ENCODE results near the gene PDE4B. TPM values are rescaled to one million over a fixed set of nuclear protein-coding genes. Genes with fewer than 3 reads are reported as not detected.
A peak's percentile ranks its signal among the peaks of the same experiment; 100 is the strongest.

Gene PDE4B
- total RNA-seq, 1 donor from 2014 or later = 10.9 TPM

GRCh38 chr1:66243548-66244130, 450.9 kb downstream of the PDE4B start:
- no peak overlapping the region for H3K27ac Mint-ChIP-seq
- peaks cover 2% of the 10 kb centered on the region for H3K36me3 Mint-ChIP-seq (ENCODE audit: low read depth)
- peaks cover 30% of the 10 kb centered on the region for H3K4me1 Mint-ChIP-seq
- no peak overlapping the region for H3K4me3 Mint-ChIP-seq
- H3K9me3 Mint-ChIP-seq = no peaks in the 10 kb centered on the region
- intact Hi-C loops (cut with micrococcal nuclease) = loop anchor here (1.0 to 10.0 kb wide), 9 partner anchors 76 to 1009 kb away; no protein-coding TSS in a partner anchor
- no peaks in the 10 kb centered on the region for H3K27me3 Mint-ChIP-seq
- DNase-seq = peak; percentile 66

- Mint-ChIP-seq H3K9me3 (no peaks in the 10 kb centered on the region), H3K36me3 (ENCODE audit: low read depth) (peaks cover 2% of the 10 kb centered on the region), H3K4me1 (peaks cover 33% of the 10 kb centered on the region), H3K27me3 (no peaks in the 10 kb centered on the region), H3K27ac (no peak overlapping the region), H3K4me3 (no peak overlapping the region)
- intact Hi-C loops (cut with micrococcal nuclease) = loop anchor here (5.0 to 10.0 kb wide), 5 partner anchors 77 to 1010 kb away; no protein-coding TSS in a partner anchor
- DNase-seq = no peak
Measured at GRCh38 chr1:66244429-66244828, 451.7 kb downstream of the PDE4B start.

- no peak for DNase-seq
- no peaks in the 10 kb centered on the region for H3K9me3 Mint-ChIP-seq
- H3K27me3 Mint-ChIP-seq = no peaks in the 10 kb centered on the region
- intact Hi-C loops (cut with micrococcal nuclease) = loop anchor here (2.0 to 10.0 kb wide), 3 partner anchors 125 to 1011 kb away; no protein-coding TSS in a partner anchor
- peaks cover 2% of the 10 kb centered on the region for H3K36me3 Mint-ChIP-seq (ENCODE audit: low read depth)
- H3K4me3 Mint-ChIP-seq = no peak overlapping the region
- H3K27ac Mint-ChIP-seq = no peak overlapping the region
- H3K4me1 Mint-ChIP-seq = peaks cover 33% of the 10 kb centered on the region
Measured at GRCh38 chr1:66245691-66246090, 453.0 kb downstream of the PDE4B start.

DNA sequence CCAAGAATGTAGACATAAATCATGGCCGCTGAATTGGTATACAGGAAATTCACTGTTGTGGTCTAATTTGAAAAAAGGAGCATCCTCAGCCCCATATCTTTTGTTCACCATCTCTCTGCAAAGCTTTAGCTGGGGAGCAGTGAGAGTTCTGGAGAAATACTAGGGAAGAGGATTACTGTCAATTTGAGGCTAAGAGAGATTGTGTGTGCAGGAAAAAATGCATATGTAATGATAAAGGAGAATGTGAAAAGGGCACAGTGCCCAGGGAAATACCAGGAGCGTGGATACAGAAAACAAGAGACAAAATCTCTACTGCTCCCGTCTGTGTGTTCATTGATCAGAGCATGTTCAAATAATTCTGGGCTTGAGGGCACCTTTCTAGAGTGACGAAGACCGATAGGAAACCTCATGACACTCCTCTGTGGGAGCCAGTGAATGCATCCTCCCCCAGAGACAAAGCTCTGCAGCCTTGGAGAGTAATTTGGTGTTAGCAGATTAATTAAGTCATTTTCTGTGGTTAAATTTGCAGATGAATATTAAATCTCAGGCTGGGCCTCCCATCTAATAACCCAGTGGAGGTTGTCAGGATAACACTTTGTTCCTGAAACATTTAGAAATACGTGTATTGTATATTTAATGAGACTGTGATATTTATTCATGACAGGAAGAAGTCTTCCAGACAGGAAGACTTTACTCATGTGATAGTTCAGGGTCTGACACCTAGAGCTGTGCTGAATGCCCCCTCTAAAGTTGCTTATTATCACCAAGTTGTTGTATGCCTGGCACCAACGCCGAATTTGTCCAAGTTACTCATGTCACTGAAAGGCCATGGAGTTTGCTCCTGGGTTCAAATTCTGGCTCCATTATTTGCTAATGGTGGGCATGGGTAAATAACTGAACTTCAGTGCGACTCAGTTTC, 453.9 kb downstream of the PDE4B start:
- Mint-ChIP-seq H3K36me3 (ENCODE audit: low read depth) (peaks cover 2% of the 10 kb centered on the region), H3K4me3 (peak overlapping the region; percentile 64), H3K9me3 (no peaks in the 10 kb centered on the region), H3K27me3 (no peaks in the 10 kb centered on the region), H3K4me1 (peaks cover 37% of the 10 kb centered on the region), H3K27ac (peak overlapping the region; percentile 75)
- DNase-seq = no peak
- intact Hi-C loops (cut with micrococcal nuclease) = loop anchor here (1.0 to 10.0 kb wide), 6 partner anchors 36 to 1012 kb away; no protein-coding TSS in a partner anchor

DNA sequence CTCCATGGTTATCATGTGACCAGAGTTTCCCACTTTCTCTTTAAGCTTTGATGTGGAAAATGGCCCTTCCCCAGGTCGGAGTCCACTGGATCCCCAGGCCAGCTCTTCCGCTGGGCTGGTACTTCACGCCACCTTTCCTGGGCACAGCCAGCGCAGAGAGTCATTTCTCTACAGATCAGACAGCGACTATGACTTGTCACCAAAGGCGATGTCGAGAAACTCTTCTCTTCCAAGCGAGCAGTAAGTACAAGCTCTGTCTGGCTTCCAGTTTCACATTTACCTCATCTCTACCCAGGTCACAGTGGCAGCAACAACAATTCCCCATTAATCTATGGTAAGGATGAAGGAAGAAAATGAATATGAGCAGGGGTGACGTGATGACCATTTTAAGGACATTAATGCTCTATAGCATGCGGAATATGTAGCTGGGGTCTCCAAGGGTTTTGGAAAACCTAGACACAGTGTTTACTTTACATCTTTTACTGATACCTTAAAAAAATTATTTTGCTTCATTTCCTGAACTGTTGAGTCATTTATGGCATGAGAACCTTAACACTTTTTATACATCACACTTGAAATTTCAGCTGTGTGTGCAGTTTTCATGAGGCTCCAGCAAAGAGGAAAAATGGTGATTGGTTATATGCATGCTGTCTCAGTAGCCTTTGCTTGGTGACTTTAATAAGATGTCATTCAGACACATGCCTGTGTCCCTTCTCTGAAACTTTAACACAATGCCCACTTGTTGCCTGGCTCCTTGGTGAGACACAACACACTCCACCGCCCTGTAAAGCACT, 454.9 kb downstream of the PDE4B start:
- H3K4me1 Mint-ChIP-seq = peaks cover 40% of the 10 kb centered on the region
- H3K27me3 Mint-ChIP-seq = no peaks in the 10 kb centered on the region
- H3K36me3 Mint-ChIP-seq (ENCODE audit: low read depth) = peaks cover 2% of the 10 kb centered on the region
- peak overlapping the region; percentile 89 for H3K27ac Mint-ChIP-seq
- peak overlapping the region; percentile 74 for H3K4me3 Mint-ChIP-seq
- intact Hi-C loops (cut with micrococcal nuclease) = loop anchor here (1.0 to 10.0 kb wide), 6 partner anchors 35 to 1013 kb away; no protein-coding TSS in a partner anchor
- DNase-seq = peak; percentile 83
- H3K9me3 Mint-ChIP-seq = no peaks in the 10 kb centered on the region

GRCh38 chr1:66248257-66248656, 455.6 kb downstream of the PDE4B start:
- Mint-ChIP-seq H3K4me1 (peaks cover 43% of the 10 kb centered on the region), H3K36me3 (ENCODE audit: low read depth) (peaks cover 2% of the 10 kb centered on the region), H3K4me3 (peak overlapping the region; percentile 8), H3K9me3 (no peaks in the 10 kb centered on the region), H3K27ac (peak overlapping the region; percentile 89), H3K27me3 (no peaks in the 10 kb centered on the region)
- no peak for DNase-seq
- intact Hi-C loops (cut with micrococcal nuclease) = loop anchor here (10.0 kb wide), 2 partner anchors 853 to 1013 kb away; no protein-coding TSS in a partner anchor

GRCh38 chr1:66248746-66249145, 456.1 kb downstream of the PDE4B start:
- no peaks in the 10 kb centered on the region for H3K9me3 Mint-ChIP-seq
- peak overlapping the region; percentile 8 for H3K4me3 Mint-ChIP-seq
- DNase-seq = no peak
- peaks cover 46% of the 10 kb centered on the region for H3K4me1 Mint-ChIP-seq
- H3K27me3 Mint-ChIP-seq = no peaks in the 10 kb centered on the region
- peaks cover 2% of the 10 kb centered on the region for H3K36me3 Mint-ChIP-seq (ENCODE audit: low read depth)
- H3K27ac Mint-ChIP-seq = peak overlapping the region; percentile 32
- intact Hi-C loops (cut with micrococcal nuclease) = loop anchor here (10.0 kb wide), 2 partner anchors 854 to 1014 kb away; no protein-coding TSS in a partner anchor

- Mint-ChIP-seq H3K4me3 (no peak overlapping the region), H3K4me1 (peaks cover 58% of the 10 kb centered on the region), H3K9me3 (no peaks in the 10 kb centered on the region), H3K36me3 (ENCODE audit: low read depth) (peaks cover 2% of the 10 kb centered on the region), H3K27me3 (no peaks in the 10 kb centered on the region), H3K27ac (no peak overlapping the region)
- intact Hi-C loops (cut with micrococcal nuclease) = loop anchor here (5.0 kb wide), 1 partner anchor 477 kb away; no protein-coding TSS in a partner anchor
- no peak for DNase-seq
Measured at GRCh38 chr1:66250075-66250474, 457.4 kb downstream of the PDE4B start.

DNA sequence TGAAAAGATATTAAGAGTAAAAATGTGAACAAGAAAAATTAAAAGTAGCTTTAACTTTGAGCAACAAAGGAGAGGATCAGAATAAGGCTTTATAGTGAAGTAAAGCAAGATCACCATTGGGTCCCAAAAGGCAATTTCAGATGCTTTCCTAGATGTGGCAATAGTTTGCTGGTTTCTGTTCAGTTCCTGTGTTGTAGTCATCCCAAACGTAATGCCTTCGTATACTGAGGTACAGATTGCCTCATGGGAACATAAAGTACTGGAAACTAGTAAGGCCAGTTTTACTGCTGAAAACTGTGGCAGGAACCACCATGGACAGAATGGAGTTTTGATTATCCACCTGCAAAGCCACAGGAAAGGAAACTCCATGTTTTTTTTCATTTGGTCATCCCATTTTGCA, 457.8 kb downstream of the PDE4B start:
- peaks cover 58% of the 10 kb centered on the region for H3K4me1 Mint-ChIP-seq
- DNase-seq = no peak
- intact Hi-C loops (cut with micrococcal nuclease) = loop anchor here (5.0 kb wide), 1 partner anchor 477 kb away; no protein-coding TSS in a partner anchor
- H3K4me3 Mint-ChIP-seq = no peak overlapping the region
- peaks cover 2% of the 10 kb centered on the region for H3K36me3 Mint-ChIP-seq (ENCODE audit: low read depth)
- no peaks in the 10 kb centered on the region for H3K9me3 Mint-ChIP-seq
- H3K27ac Mint-ChIP-seq = no peak overlapping the region
- no peaks in the 10 kb centered on the region for H3K27me3 Mint-ChIP-seq

DNA sequence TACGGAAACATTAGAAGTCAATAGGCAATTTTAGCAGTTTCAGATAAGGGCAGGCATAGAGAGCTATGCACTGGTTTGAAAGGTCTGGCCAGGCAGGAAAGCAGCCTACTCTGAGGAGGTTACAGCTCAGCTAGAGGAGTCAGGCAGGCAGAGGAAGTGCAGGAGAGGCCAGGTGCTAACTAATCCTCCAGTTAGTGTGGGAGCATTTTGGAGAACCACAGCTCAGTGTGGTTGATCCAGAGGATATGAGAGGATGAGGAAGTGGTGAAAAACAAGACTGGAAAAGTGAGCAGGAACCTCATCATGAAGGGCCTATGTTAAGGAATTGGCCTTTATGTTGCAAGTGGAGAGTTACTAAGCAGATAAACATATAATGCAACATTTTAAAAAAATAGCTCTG, 458.9 kb downstream of the PDE4B start:
- intact Hi-C loops (cut with micrococcal nuclease) = loop anchor here (5.0 kb wide), 1 partner anchor 476 kb away; no protein-coding TSS in a partner anchor
- Mint-ChIP-seq H3K4me3 (no peak overlapping the region), H3K27ac (no peak overlapping the region)

DNA sequence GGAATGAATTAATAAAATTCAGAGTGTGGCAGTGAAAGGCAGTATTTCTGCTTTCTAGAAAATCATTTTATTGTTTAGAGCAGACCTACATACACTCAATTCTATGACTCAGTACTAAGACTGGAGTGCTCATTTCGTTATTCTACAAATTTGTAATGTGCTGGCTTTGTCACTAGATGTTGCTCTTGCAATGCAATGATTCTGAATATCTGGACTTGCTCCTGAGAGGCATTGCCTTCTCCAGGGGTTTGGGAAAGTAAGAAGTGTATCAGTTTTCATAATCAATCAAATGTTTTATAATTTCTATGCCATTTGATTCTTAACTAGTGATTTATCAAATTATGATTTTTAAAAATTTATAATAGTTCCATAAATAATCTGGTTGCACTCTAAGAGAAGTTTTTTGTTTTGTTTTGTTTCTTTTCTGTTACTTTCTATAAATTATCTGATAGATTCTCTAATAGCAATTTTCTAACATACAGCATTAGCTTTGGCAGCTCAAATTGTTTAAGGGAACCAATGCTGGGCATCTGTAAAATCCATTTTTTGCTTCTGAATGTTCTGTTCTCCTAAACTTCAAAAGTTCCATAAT, 460.7 kb downstream of the PDE4B start:
- H3K36me3 Mint-ChIP-seq (ENCODE audit: low read depth) = no peaks in the 10 kb centered on the region
- no peak overlapping the region for H3K27ac Mint-ChIP-seq
- no peaks in the 10 kb centered on the region for H3K9me3 Mint-ChIP-seq
- H3K4me1 Mint-ChIP-seq = peaks cover 45% of the 10 kb centered on the region
- no peaks in the 10 kb centered on the region for H3K27me3 Mint-ChIP-seq
- intact Hi-C loops (cut with micrococcal nuclease) = loop anchor here (1.0 to 5.0 kb wide), 3 partner anchors 79 to 474 kb away; no protein-coding TSS in a partner anchor
- DNase-seq = peak; percentile 82
- no peak overlapping the region for H3K4me3 Mint-ChIP-seq

More for the DNA sequence above, 458.9 kb downstream of the PDE4B start:
- Mint-ChIP-seq H3K4me1 (peaks cover 51% of the 10 kb centered on the region), H3K9me3 (no peaks in the 10 kb centered on the region), H3K36me3 (ENCODE audit: low read depth) (no peaks in the 10 kb centered on the region), H3K27me3 (no peaks in the 10 kb centered on the region)
- DNase-seq = peak; percentile 73

- H3K36me3 Mint-ChIP-seq (ENCODE audit: low read depth) = no peaks in the 10 kb centered on the region
- no peak overlapping the region for H3K4me3 Mint-ChIP-seq
- H3K9me3 Mint-ChIP-seq = no peaks in the 10 kb centered on the region
- intact Hi-C loops (cut with micrococcal nuclease) = loop anchor here (5.0 kb wide), 1 partner anchor 473 kb away; no protein-coding TSS in a partner anchor
- H3K4me1 Mint-ChIP-seq = peaks cover 46% of the 10 kb centered on the region
- no peak overlapping the region for H3K27ac Mint-ChIP-seq
- DNase-seq = no peak
- H3K27me3 Mint-ChIP-seq = no peaks in the 10 kb centered on the region
Measured at GRCh38 chr1:66254785-66255184, 462.1 kb downstream of the PDE4B start.
